Fibroblast of lung (primary cell): Measurements from ENCODE around the gene ABCB11. TPM values are rescaled to one million over a fixed set of nuclear protein-coding genes. Genes with fewer than 3 reads are reported as not detected.
"Not testable (repeated sequence)": the region's sequence is repeated elsewhere in the genome, so short reads cannot be mapped to it uniquely, and the experiment has no call there.

Source experiments
- DNase-seq, 2 donors: peaks; one replicate each; pipeline versions ENCODE4 v3.0.0 to v3.0.0-alpha.2; 2010; ENCODE audit warnings: low read depth in 2 of 2
- H2AFZ ChIP-seq: 2 replicates; pipeline ENCODE4 v1.5.1; 2012; ENCODE audit warnings: low read length, control low read depth, inconsistent platforms
- H3K27ac ChIP-seq: 2 replicates; pipeline ENCODE4 v1.5.1; 2011; ENCODE audit warnings: low read length, control low read depth; ENCODE audit not compliant: insufficient read depth
- H3K27me3 ChIP-seq: 2 replicates; pipeline ENCODE4 v1.5.1; 2011; ENCODE audit warnings: mild to moderate bottlenecking, low read length; ENCODE audit not compliant: control insufficient read depth, insufficient read depth
- H3K36me3 ChIP-seq: 2 replicates; pipeline ENCODE4 v1.5.1; 2011; ENCODE audit warnings: low read length; ENCODE audit not compliant: control insufficient read depth, insufficient read depth
- H3K4me1 ChIP-seq: 2 replicates; pipeline ENCODE4 v1.5.1; 2011; ENCODE audit warnings: low read length; ENCODE audit not compliant: control insufficient read depth, insufficient read depth; ENCODE audit errors: extremely low read depth
- H3K4me2 ChIP-seq: 2 replicates; pipeline ENCODE4 v1.5.1; 2011; ENCODE audit warnings: low read length, control low read depth; ENCODE audit not compliant: insufficient read depth; ENCODE audit errors: extremely low read depth
- H3K4me3 ChIP-seq, 4 experiments: fragments of 200-600 bp in 1 of 4; sonication (generic) in 1 of 4; replicated peaks in 1 of 4; 2 replicates each; pipeline ENCODE4 v1.5.1; 2011 to 2016; ENCODE audit warnings: low read length in 4 of 4, low read depth in 3 of 4, mild to moderate bottlenecking in 3 of 4, control low read depth in 2 of 4, inconsistent platforms in 1 of 4, mixed read lengths in 1 of 4; ENCODE audit not compliant: insufficient read depth in 1 of 4; ENCODE audit errors: control extremely low read depth in 1 of 4
- H3K79me2 ChIP-seq: 2 replicates; pipeline ENCODE4 v1.5.1; 2012; ENCODE audit warnings: mild to moderate bottlenecking, low read length, inconsistent platforms; ENCODE audit not compliant: control insufficient read depth, insufficient read depth
- H3K9ac ChIP-seq: 2 replicates; pipeline ENCODE4 v1.5.1; 2011; ENCODE audit warnings: mild to moderate bottlenecking, low read length, control low read depth; ENCODE audit not compliant: insufficient read depth
- H3K9me3 ChIP-seq: 2 replicates; pipeline ENCODE4 v1.5.1; 2012; ENCODE audit warnings: low read depth, low read length; ENCODE audit not compliant: control insufficient read depth, insufficient read depth
- H4K20me1 ChIP-seq: 2 replicates; pipeline ENCODE4 v1.5.1; 2011; ENCODE audit warnings: low read length; ENCODE audit not compliant: control insufficient read depth, insufficient read depth; ENCODE audit errors: extremely low read depth
- EZH2 ChIP-seq: IDR thresholded peaks from 2 replicates; pipeline ENCODE4 v1.5.1; 2012; ENCODE audit warnings: low read length, control low read depth, mild to moderate bottlenecking; ENCODE audit errors: missing control alignments
- polyA plus RNA-seq, 2 donors: library from polyadenylated mRNA; depleted of rRNA in 1 of 2; stranded (reverse) in 1 of 2; unstranded in 1 of 2; fragments of >200 nt; gene quantifications; 2 replicates each; pipeline ENCODE4 v1.2.1, GENCODE V29; 2011 to 2012; ENCODE audit warnings: missing spikeins in 1 of 2
- total RNA-seq: library from RNA; depleted of rRNA; stranded (reverse); fragments of >200 nt; gene quantifications from 2 replicates; pipeline ENCODE4 v1.2.1, GENCODE V29; 2014
- TF ChIP-seq, protein P1 (sequence below), 2 donors: IDR thresholded peaks in 1 of 2; conservative IDR thresholded peaks in 1 of 2; 1 replicate in 1 of 2; 2 replicates in 1 of 2; pipeline ENCODE4 v1.5.1; 2011 to 2012; ENCODE audit warnings: low read length in 2 of 2, control low read depth in 1 of 2, inconsistent platforms in 1 of 2, low read depth in 1 of 2, mild to moderate bottlenecking in 1 of 2

The ABCB11 gene
- total and polyA plus RNA-seq, 2 donors (not counting 1 experiment from before 2014, with no cell fraction given) = not detected

DNA sequence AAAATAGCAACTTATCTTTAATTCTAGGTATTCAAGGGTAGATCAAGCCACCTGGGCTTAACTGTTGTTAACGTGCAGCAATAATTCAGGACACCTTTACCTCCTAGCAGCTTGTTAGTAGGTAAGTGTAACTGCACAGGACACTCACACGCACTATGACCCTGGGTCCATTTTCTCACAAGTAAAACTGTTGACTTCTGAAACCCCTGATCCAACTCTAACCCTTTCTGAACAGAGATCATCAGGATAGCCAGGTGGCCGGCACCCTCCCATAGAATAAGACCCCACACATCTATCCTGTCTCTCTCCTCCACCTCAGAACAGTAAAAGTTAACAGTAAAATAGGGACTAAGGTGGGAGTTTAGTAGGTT is 141.5 kb downstream of the ABCB11 start:
- Histone ChIP-seq H3K4me1 (peaks cover 4% of the 10 kb centered on the region), H3K36me3 (no peaks in the 10 kb centered on the region), H3K4me3 (peak overlapping the region; percentile 62 to 98 (median 82)), H3K9me3 (no peaks in the 10 kb centered on the region), H3K79me2 (peaks cover 11% of the 10 kb centered on the region), H2AFZ (peak overlapping the region; percentile 98), H3K9ac (peak overlapping the region; percentile 67), H3K4me2 (peak overlapping the region; percentile 95), H3K27me3 (no peaks in the 10 kb centered on the region), H3K27ac (peak overlapping the region; percentile 56), H4K20me1 (no peaks in the 10 kb centered on the region)
- no peak for DNase-seq
- TF ChIP-seq, protein P1, sequence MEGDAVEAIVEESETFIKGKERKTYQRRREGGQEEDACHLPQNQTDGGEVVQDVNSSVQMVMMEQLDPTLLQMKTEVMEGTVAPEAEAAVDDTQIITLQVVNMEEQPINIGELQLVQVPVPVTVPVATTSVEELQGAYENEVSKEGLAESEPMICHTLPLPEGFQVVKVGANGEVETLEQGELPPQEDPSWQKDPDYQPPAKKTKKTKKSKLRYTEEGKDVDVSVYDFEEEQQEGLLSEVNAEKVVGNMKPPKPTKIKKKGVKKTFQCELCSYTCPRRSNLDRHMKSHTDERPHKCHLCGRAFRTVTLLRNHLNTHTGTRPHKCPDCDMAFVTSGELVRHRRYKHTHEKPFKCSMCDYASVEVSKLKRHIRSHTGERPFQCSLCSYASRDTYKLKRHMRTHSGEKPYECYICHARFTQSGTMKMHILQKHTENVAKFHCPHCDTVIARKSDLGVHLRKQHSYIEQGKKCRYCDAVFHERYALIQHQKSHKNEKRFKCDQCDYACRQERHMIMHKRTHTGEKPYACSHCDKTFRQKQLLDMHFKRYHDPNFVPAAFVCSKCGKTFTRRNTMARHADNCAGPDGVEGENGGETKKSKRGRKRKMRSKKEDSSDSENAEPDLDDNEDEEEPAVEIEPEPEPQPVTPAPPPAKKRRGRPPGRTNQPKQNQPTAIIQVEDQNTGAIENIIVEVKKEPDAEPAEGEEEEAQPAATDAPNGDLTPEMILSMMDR (conservative IDR thresholded peaks at IDR 0.05 in 1 of 2, IDR thresholded peaks at IDR 0.05 in 1 of 2; ENCODE audit: low read depth in 1 of 2, low read length in 2 of 2) = no peak
- no peak for TF ChIP-seq EZH2

DNA sequence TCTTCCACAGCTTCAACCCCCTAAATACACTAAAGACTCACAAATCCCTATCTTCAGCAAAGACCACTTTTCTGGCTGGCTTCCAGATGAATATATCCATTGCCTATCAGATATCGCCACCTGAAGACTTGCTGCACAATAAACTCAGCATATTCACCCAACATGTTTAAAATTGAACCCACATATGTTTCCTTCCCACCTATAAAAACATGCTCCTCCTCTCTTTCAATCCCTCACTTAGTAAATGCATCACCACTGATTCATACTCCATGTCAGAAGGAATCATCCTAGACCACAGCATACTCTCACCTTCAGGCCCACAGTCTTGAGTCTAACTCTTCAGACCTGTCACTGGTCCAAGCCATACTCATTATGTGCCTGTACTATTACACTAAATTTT is 146.1 kb downstream of the ABCB11 start:
- H3K79me2 ChIP-seq = peaks cover 11% of the 10 kb centered on the region
- H3K4me2 ChIP-seq = no peak overlapping the region
- TF ChIP-seq, protein P1 (conservative IDR thresholded peaks at IDR 0.05 in 1 of 2, IDR thresholded peaks at IDR 0.05 in 1 of 2; ENCODE audit: low read depth in 1 of 2, low read length in 2 of 2) = no peak
- TF ChIP-seq EZH2 = no peak
- H4K20me1 ChIP-seq = no peaks in the 10 kb centered on the region
- H3K4me1 ChIP-seq = peaks cover 4% of the 10 kb centered on the region
- H3K4me3 ChIP-seq = no peak overlapping the region
- H3K9me3 ChIP-seq = no peaks in the 10 kb centered on the region
- H3K36me3 ChIP-seq = no peaks in the 10 kb centered on the region
- no peak overlapping the region for H2AFZ ChIP-seq
- DNase-seq = peak in 1 of 2 donors; percentile 52
- no peaks in the 10 kb centered on the region for H3K27me3 ChIP-seq
- H3K27ac ChIP-seq = no peak overlapping the region
- no peak overlapping the region for H3K9ac ChIP-seq

DNA sequence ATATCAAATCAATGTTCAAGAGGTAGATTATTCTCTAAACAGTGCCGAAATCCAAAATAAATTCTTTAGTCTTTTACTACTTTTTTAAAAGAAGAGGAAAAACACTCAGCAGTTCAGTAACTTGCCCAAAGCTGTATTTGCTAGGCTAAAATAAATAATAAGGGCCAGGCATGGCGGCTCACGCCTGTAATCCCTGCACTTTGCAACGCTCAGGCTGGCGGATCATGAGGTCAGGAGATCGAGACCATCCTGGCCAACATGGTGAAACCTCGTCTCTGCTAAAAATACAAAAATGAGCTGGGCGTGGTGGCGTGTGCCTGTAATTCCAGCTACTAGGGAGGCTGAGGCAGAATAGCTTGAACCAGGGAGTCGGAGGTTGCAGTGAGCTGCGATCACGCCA is 149.0 kb downstream of the ABCB11 start:
- H3K36me3 ChIP-seq, H3K9ac ChIP-seq, H3K79me2 ChIP-seq, DNase-seq, H3K27me3 ChIP-seq, H3K9me3 ChIP-seq, H4K20me1 ChIP-seq, H3K27ac ChIP-seq, H3K4me2 ChIP-seq, H3K4me1 ChIP-seq, H3K4me3 ChIP-seq, H2AFZ ChIP-seq: not testable (repeated sequence)
